ENCODE data around the gene SMIM8. TPM values are rescaled to one million over a fixed set of nuclear protein-coding genes. Genes with fewer than 3 reads are reported as not detected.

Gene SMIM8
- polyA plus RNA-seq, 3 donors, result 2.3 to 6.6 (median 2.9) TPM

GRCh38 chr6:87330961-87331360 lies 8.6 kb downstream of the SMIM8 start:
- no peak overlapping the region for H3K27ac ChIP-seq (ENCODE audit: low read depth, low read length)

- 74 to 81% (median 78%) methylated on average over 5 of the region's 5 CpGs for WGBS, 3 donors
- H3K27ac ChIP-seq (ENCODE audit: low read depth, low read length), result no peak overlapping the region
These were observed 10.6 kb downstream of the SMIM8 start for GRCh38 chr6:87333033-87333432.

GRCh38 chr6:87333591-87334181 lies 11.3 kb downstream of the SMIM8 start:
- no peak overlapping the region for H3K27ac ChIP-seq (ENCODE audit: low read depth, low read length)
- 52 to 60% (median 53%) methylated on average over 3 of the region's 3 CpGs for WGBS, 3 donors

DNA sequence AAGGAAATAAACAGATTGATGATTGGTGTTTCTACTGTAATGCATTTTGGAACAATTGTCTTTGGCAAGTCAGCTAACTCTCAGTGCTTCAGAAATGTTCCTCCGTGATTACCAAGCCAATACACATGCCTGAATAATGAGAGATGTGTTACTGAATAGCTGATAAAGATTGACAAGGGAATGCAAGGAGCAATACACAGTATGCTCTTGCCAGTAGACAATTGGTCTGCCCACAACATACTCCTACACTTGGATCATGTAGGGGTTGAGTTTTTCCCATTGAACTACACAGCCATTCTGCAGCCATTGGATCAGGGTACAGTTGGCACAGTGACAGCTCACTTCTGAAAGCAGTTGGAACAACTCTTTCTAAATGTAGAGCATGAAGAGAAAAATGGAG lies 12.3 kb downstream of the SMIM8 start:
- H3K27ac ChIP-seq (ENCODE audit: low read depth, low read length), result no peak overlapping the region
- 65 to 83% (median 74%) methylated on average over 1 of the region's 1 CpG for WGBS, 3 donors

DNA sequence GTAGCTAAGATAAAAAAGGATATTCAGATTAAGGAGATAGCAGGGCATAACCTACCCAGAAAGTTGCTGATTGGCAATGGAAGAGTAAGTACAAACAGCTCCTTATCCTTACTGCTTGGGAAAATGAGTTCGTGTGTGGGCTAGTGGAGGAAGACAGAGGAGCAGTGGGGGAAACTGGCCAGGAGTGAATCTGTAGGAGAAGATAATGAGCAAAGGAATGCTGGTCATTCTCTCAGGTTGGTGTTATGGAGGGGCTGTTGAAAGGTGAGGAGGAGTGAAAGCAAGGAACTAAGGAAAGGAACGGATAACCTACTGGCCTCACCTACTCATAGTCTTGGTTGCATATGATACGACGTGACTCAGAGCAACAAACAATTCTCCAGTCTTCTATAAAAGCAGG lies 14.0 kb downstream of the SMIM8 start:
- H3K27ac ChIP-seq (ENCODE audit: low read depth, low read length), result no peak overlapping the region
- WGBS, 3 donors, result 85 to 91% (median 90%) methylated on average over 4 of the region's 4 CpGs

GRCh38 chr6:87340230-87340629 lies 17.8 kb downstream of the SMIM8 start:
- whole genome bisulfite sequencing, 3 donors, result 87 to 95% (median 93%) methylated on average over 4 of the region's 4 CpGs
- H3K27ac ChIP-seq (ENCODE audit: low read depth, low read length), result no peak overlapping the region

GRCh38 chr6:87341158-87341557 lies 18.8 kb downstream of the SMIM8 start:
- H3K27ac ChIP-seq (ENCODE audit: low read depth, low read length), result no peak overlapping the region
- 46 to 93% (median 93%) methylated on average over 2 of the region's 2 CpGs for WGBS, 3 donors

- 98 to 100% (median 100%) methylated on average over 1 of the region's 1 CpG for WGBS, 3 donors
These were observed 19.5 kb downstream of the SMIM8 start for GRCh38 chr6:87341899-87342298.

DNA sequence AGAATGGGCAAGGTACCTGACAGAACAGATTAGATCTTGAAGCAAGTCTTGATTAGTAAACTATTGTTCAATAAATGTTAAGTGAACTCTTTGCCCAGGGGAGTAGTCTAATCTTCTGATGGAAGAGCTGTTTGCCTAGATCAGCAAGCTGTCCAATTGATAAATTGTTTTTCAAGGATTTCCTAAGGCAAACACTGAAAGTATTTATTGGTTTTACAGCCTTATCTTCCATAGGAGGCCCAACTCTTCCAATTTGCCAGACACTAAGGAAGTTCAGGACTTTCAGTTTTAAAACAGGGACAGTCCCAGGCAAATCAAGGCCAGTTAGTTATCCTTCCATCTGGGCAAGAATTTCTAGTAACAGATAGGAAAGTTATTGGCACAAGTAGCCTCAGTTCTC lies 20.4 kb downstream of the SMIM8 start:
- H3K27ac ChIP-seq (ENCODE audit: low read depth, low read length), result no peak overlapping the region

More at GRCh38 chr6:87341899-87342298, 19.5 kb downstream of the SMIM8 start:
- H3K27ac ChIP-seq (ENCODE audit: low read depth, low read length), result no peak overlapping the region

GRCh38 chr6:87344731-87345130 lies 22.3 kb downstream of the SMIM8 start, which contains the start of gene C6orf163:
Gene C6orf163, plus strand, starts transcription at chr6:87344813. Its CDS starts 287 bp downstream, at chr6:87345100.
- WGBS, 3 donors, result 79 to 87% (median 85%) methylated on average over 2 of the region's 2 CpGs
- H3K27ac ChIP-seq (ENCODE audit: low read depth, low read length), result no peak within 1 kb of the TSS

DNA sequence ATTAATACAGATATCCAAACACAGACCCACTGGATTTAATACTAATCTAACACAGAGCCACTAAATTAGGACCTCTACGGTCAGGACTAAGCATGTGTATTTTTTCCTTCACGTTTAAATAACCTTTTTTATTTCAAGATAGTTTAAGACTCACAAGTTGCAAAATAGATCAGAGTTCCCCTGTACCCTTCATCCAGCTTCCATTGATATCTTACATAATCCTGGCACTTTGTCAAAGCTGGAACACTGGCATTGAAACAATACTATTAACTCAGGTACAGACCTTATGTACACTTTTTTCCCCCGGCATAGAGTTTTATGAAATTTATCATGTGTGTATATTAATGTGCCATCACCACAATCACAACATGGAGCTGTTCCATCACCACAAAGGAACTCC lies 24.3 kb downstream of the SMIM8 start:
- 82 to 94% (median 93%) methylated on average over 3 of the region's 3 CpGs for WGBS, 3 donors

GRCh38 chr6:87349896-87350295 lies 27.5 kb downstream of the SMIM8 start:
- WGBS, 3 donors, result 95 to 100% (median 99%) methylated on average over 2 of the region's 2 CpGs
- H3K27ac ChIP-seq (ENCODE audit: low read depth, low read length), result no peak overlapping the region

More for the DNA sequence above, 24.3 kb downstream of the SMIM8 start:
- H3K27ac ChIP-seq (ENCODE audit: low read depth, low read length), result no peak overlapping the region

- no peak overlapping the region for H3K27ac ChIP-seq (ENCODE audit: low read depth, low read length)
These were observed 28.1 kb downstream of the SMIM8 start for GRCh38 chr6:87350516-87350915.

GRCh38 chr6:87351583-87351982 lies 29.2 kb downstream of the SMIM8 start:
- H3K27ac ChIP-seq (ENCODE audit: low read depth, low read length), result no peak overlapping the region
- WGBS, 3 donors, result 92 to 100% (median 98%) methylated on average over 1 of the region's 1 CpG

DNA sequence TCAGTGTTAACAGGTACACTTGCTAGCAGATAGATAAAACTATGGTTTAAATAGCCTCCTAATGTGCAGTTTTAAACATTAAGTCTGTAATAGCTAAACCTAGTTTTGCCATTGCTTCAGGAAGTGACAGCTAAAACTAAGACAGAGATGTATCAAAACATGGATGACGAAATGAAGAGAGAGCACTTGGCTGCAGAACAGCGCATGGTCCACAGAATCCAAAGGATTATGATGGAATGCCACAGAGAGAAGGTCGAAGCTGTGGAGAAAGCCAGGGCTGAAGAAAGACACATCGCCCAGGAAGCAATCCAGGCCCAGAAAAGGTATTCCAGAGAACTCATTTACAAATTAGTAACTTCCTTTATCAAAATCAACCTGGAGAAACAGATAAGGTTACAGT lies 33.8 kb downstream of the SMIM8 start:
- WGBS, 3 donors, result 95 to 98% (median 97%) methylated on average over 4 of the region's 4 CpGs
- H3K27ac ChIP-seq (ENCODE audit: low read depth, low read length), result no peak overlapping the region

- H3K27ac ChIP-seq (ENCODE audit: low read depth, low read length), result no peak overlapping the region
- WGBS, 3 donors, result 86 to 97% (median 92%) methylated on average over 3 of the region's 3 CpGs
These were observed 35.2 kb downstream of the SMIM8 start for GRCh38 chr6:87357479-87358196.

DNA sequence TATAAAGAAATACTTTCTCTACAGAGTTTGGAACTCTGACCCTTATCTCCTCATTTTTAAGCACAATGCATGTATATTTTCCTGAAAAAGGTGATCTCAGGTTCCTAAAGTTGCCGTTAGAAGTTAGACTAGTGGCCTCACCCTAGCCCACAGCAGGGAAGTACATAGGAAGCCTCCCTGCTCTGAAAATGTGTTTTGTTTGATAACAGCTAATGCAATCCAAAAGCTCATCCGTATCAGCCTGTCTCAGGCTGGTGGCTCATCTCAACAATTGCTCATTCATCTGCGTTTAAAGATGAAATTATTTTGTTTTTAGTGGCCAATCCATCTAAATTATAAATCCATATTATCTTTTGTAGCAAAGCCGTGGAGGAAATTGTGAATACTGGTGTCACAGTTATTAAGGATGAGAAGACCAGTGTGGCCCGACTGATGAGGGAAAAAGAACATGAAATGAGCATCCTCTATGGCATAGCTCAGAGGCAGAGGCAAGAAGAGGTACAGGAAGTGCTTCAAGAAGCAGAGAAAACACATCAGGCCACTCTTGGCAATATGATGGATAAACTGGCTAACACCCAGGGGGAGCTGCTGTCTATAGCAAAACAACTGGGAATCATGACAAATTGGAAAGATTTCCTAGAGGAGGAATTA lies 42.3 kb downstream of the SMIM8 start:
- WGBS, 3 donors, result 77 to 84% (median 79%) methylated on average over 5 of the region's 5 CpGs

DNA sequence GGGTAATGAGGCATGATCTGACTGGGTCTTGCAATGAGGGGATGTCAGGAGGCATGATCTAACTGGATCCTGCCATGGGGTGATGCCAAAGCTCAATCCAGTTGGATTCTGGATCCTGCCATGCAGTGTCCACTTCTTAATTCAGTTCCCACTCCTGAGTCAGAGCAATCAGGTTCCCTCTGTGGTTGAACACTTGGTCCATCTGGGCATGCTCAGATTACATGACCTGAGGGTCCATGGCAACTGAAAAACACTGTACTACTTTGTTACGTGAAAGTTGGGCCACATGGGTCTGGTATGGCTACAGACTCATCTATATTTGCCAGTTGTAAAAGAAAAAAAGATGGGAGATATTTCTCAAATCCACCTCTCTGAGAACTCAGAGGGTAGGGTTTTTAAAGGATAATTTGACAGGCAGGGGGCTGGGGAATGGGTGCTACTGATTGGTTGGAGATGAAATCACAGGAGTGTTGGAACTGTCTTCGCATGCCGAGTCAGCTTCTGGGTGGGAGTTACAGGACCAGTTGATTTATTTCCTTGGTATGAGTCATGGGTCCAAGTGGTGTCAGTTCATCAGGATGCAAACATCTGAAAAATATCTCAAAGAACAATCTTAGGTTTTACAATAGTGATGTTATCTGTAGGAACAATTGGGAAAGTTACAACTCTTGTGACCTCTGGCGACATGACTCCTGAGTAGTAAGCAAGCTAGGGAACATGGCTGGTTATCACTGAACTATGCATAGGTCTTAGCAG lies 43.9 kb downstream of the SMIM8 start:
- no peak overlapping the region for H3K27ac ChIP-seq (ENCODE audit: low read depth, low read length)
- WGBS, 3 donors, result 86 to 95% (median 90%) methylated on average over 4 of the region's 4 CpGs

More for the DNA sequence above, 42.3 kb downstream of the SMIM8 start:
- H3K27ac ChIP-seq (ENCODE audit: low read depth, low read length), result no peak overlapping the region

DNA sequence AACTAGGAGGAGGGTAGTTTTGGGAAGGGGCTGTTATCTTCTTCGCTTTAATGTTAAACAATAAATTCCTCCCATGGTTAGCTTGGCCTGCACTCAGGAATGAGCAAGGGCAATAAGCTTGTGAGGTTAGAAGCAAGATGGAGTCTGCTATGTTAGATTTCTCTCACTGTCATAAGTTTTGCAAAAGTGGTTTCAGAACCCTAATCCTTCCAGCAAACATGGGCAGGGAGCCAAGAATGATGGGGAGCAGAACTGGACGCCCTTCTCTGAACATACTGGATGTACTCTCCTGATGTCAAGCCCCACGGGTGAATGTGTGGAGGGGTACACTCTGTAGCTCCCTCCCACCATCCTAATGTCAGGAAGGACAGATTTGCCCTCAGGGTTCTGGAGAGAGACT lies 44.5 kb downstream of the SMIM8 start:
- WGBS, 3 donors, result 83 to 93% (median 84%) methylated on average over 3 of the region's 3 CpGs
- H3K27ac ChIP-seq (ENCODE audit: low read depth, low read length), result no peak overlapping the region

All from adipose tissue (tissue), 3 donors.